ENCODE measurements around the gene TBC1D8.

DNA sequence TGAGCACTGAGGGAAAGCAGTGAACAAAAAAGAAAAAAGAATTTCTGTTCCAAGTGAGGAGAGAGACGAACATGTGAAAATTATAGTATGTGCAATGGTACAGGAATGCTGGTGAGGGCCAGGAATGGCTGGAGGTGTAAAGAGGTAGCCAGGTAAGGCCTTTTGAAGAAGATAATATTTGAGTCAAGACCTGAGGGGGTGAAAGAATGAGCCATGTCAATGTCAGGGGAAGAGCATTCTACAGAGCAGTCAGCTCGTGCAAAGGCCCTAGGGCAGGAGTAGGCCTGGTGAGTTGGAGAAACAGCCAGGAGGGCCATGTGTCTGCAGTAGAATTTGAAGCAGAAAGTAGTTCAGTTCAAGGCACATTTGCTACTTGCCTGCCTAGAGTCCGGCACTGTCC, 161.5 kb downstream of the TBC1D8 start:
- TF ChIP-seq POLR2A (IDR thresholded peaks at IDR 0.05): no peak
- TF ChIP-seq, protein P1, sequence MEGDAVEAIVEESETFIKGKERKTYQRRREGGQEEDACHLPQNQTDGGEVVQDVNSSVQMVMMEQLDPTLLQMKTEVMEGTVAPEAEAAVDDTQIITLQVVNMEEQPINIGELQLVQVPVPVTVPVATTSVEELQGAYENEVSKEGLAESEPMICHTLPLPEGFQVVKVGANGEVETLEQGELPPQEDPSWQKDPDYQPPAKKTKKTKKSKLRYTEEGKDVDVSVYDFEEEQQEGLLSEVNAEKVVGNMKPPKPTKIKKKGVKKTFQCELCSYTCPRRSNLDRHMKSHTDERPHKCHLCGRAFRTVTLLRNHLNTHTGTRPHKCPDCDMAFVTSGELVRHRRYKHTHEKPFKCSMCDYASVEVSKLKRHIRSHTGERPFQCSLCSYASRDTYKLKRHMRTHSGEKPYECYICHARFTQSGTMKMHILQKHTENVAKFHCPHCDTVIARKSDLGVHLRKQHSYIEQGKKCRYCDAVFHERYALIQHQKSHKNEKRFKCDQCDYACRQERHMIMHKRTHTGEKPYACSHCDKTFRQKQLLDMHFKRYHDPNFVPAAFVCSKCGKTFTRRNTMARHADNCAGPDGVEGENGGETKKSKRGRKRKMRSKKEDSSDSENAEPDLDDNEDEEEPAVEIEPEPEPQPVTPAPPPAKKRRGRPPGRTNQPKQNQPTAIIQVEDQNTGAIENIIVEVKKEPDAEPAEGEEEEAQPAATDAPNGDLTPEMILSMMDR (IDR thresholded peaks at IDR 0.05): no peak

Measured in body of pancreas (tissue), 4 donors.